NOMO-1 (cell line): ENCODE results near the gene UBL4B.
"Not testable (repeated sequence)": the region's sequence is repeated elsewhere in the genome, so short reads cannot be mapped to it uniquely, and the experiment has no call there.

ENCODE experiments used
- DNase-seq, 2 experiments: peaks; one replicate each; lab custom pipeline; 2025; ENCODE audit not compliant: unreplicated experiment in 2 of 2; lab: John Stamatoyannopoulos, UW

UBL4B gene

GRCh38 chr1:110112143-110112542, at the start of gene UBL4B:
Gene UBL4B, plus strand, starts transcription at chr1:110112443. Its CDS starts 92 bp downstream, at chr1:110112535.
- DNase-seq: no peak

- DNase-seq: no peak
Measured at GRCh38 chr1:110062612-110063011, 49.6 kb upstream of the UBL4B start.

DNA sequence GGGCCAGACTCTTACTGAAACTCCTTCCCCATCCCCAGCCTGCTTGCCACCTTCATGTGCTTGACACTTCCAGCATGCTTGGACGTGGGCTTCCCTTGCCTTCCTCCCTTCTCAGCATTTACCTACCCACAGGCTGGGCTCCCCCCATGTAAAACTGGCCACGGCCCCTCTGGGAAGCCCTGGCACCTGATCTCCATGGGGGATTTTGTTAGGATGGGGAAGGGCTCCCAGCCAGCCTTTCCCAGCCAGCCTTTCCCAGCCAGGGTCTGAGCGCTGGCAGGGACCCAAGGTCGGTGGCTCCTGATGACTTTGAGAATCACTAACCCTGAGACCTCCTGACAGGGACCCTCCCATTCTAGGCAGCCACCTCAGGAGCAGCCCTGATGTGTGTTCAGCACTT, 48.5 kb upstream of the UBL4B start:
- no peak for DNase-seq

DNA sequence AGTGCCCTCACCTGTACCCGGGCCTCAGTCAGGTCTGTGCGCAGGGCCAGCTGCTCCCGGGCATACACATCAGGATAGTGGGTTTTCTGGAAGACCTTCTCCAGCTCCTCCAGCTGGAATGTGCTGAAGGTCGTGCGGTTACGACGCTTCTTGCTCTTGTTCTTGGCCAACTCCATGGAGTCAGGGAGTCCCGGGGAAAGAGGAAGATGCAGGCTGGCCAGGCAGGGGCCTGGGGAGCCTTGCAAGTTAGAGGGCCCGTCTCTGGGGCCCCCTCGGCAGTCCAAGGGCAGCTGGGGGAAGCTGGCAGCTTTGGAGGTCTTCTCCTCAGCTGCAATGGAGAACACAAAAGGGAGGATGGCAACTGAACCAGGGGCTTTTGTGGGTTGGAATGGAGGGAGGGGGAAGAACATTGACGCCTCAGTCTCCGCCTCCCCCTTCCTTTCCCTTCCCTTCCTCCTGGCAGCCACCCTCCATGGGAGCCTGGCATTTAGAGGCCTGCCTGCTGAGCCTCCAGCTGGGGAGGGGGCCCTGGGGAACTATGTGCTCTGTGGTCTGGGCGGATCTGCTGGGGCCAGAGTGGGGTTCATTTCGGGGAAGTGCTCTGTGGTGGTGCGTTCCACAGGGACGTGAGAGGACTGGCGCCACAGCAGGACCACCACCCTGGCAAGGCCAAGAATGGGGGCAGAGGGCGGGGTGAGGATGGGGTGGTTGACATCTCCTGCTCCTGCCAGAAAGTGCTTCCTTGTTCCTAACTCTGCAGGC, 47.5 kb upstream of the UBL4B start:
- no peak for DNase-seq

GRCh38 chr1:110065841-110066240, 46.4 kb upstream of the UBL4B start:
- no peak for DNase-seq

DNA sequence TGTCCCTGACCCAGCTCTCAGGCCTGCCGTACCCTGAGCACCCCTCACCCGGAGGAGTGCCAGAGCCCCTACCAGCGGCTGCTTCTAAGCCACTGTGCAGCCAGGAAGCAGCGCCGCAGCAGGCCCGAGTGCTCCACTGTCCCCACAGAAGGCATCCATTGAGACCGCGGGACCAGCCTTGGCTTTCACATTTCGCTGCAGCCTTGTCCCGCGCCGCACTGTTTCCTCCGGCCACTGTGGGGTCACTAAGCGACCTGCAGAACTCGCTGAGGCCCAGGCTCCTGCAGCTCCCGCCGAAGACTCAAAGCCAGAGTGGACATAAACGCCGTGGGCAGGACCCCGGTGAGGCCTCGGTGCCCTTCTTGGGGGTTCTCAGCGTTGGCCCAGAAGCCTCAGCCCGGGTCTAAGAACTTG, 44.8 kb upstream of the UBL4B start:
- DNase-seq: no peak

DNA sequence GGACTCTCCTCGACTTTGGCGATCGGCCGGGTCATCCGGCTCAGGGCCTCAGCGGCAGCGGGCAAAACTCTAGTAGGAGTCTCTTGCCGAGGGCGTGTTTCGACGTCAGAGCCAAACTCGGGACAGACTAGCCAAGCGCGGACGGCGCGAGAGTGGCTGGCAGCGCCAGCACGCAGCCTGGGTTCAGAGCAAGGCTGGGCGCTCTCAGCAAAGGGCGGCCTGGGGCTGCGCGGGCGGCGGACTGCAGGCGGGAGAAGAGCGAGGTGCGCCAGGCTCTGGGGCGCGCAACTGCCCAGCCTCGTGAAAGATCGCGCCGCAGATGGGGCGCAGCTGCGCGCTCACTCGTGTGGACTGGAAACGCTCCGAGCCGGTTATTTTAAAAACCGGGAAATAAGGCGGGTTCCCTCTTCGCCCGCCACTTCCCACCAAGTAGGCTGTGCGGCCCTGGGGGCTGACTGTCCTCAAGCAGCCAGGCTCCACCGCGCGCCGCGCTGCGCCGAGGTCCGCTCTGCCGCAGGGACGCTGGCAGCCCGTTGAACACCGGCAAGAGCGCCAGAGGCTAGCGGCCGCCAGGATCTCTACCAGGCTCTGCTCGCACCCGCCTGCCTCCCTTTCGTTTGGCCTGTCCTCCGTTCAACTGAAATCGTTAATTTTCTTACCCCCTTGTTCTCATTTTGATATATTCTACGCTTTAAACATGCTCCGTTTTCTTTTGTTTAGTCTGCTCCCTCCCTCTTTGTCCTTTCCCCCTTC, 44.2 kb upstream of the UBL4B start:
- DNase-seq: no peak

DNA sequence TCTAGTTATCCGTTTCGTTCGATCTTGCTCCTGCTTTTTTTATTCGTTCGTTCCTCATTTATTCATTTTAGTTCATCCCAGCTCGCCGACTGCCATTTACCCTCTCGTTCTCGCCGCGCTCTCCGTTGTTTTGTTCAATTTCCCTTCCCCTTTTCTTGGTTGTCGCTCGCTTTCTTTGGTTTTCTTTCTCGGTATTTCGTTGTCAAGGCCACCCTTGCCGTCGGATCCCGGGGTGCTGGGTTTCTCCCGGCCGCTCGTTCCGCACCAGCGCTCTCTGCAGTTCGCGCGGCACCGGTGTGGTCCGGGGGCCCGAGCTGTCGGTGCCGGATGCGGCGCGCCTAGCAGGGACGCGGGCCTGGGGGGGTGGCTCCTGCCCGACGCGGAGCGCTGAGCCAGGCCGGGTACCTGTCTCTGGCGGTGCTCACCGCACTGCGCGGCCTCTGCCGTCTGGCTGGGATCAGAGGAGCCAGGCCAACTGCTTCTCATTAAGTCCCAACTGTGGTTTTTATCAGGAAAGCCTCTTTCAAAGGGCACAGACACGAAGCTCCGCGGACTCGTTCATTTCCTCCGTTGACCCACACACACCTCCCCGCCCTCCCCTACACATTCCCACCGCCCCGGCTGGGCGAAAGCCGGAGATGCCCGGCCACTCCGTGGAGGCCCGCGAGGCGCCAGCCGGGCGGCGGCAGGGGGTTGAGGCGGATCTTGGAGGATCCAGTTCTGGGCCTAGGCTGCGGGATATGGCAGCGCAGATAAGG, 43.4 kb upstream of the UBL4B start:
- peak; percentile 28 to 31 for DNase-seq

- DNase-seq: no peak
Measured at GRCh38 chr1:110069404-110070281, 42.6 kb upstream of the UBL4B start.

DNA sequence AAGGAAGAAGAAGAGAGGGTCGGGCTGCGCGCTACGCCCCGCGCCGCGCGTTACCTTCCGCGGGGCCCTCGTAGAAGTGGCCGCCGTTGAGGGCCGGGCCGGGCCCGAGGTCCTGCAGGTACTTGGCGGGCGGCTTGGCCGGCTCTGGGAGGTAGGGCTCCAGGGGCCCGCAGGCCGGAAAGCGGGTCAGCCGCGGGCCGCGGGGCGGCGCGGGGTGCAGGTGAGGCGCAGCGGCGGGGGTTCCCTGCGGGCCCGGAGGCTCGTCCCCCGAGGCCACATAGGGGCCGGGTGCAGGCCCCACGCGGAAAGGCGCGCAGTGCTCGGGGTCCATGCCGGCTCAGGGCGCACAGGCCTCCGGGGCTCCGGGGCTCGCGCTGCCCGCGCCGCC, 42.0 kb upstream of the UBL4B start:
- DNase-seq: no peak

GRCh38 chr1:110070671-110071242, 41.5 kb upstream of the UBL4B start, which contains the start of gene ALX3:
Gene ALX3, minus strand, starts transcription at chr1:110070672. Its CDS starts 60 bp downstream, at chr1:110070612.
- DNase-seq: no peak

DNA sequence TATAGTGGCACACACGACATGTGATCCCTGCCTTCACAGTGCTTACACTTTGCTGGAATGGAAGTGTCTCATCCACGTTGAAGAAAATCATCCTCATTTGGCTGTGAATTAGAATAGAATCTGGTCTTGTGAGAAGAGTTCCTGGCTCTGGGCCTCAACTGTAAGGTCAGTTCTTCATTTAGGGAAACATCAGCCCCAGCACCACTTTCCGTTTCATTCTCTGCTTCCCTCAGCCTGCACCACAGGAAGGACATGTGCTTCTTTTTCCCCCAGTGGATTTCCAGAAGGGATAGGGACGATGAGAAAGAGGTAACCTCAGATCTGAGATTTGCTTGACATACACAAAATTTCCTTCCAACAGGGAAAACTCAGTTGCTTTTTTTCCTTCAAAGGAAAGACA, 38.1 kb upstream of the UBL4B start:
- no peak for DNase-seq

- no peak for DNase-seq
Measured at GRCh38 chr1:110076789-110077500, 35.3 kb upstream of the UBL4B start.

DNA sequence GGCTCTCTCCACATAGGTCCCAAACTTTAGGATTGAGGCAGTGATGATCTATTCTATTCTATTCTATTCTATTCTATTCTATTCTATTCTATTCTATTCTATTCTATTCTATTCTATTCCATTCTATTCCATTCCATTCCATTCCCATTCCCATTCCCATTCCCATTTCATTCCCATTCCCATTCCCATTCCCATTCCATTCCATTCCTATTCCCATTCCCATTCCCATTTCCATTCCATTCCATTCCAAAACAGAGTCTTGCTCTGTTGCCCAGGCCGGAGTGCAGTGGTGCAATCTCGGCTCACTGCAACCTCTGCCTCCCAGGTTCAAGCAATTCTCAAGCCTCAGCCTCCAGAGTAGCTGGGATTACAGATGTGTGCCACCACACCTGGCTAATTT, 32.2 kb upstream of the UBL4B start:
- DNase-seq: not testable (repeated sequence)

DNA sequence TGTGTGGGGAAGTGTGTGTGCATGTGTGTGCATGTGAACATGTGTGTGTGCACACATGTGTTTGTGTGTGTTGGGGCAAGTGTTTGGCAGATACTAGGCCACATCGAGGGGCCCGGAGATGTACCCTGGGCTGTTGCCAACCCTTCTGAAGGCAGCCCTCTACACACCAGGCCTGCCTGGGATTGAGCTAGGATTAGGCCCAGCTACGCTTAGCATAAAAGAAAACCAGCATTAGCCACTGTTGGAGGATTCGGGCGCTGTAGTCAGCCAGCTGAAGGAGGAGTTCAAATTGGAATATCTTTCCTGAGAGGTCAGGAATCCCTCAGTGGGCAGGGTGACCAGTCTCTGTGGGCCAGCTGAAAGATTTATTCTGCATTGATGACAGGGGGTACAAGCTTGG, 31.2 kb upstream of the UBL4B start:
- no peak for DNase-seq

GRCh38 chr1:110082477-110082876, 29.8 kb upstream of the UBL4B start:
- DNase-seq: no peak

DNA sequence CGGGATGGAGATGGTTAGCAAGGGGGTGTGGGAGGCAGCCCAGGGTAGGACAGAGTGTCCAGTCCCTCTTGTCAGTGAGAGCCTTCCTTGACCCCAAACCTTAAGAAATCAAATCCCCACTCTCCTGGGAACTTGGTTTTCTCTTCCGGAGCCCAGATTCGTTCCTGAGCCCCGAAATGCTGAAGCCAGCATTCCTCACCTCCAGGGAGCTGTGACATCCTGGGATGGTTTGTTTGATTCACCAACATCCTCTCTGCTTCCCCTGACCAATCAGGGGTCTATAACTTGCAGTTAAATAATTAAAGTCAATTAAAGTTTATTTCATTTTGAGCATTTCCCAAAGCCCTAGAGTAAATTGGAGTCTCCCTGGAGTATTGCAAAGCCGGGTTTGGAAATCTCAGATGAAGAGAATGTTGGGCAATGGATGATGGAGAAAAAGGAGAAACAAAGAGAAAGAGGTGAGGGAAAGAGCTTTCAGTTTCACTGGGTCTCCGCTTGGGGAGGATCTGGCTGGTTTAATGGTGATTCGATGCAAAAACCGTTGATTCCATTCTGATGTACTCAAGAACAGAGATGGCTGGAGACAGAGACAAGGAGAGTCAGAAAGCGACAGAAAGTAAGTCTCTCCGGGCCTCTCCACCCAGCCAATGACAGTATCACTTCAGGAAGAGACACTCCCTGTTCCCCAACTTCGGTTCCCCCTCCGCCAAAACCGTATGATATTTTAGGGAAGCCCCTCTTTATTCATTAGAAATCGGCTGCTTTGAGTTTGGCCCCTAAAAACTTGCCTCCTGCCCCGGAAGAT, 29.0 kb upstream of the UBL4B start:
- DNase-seq: peak in 1 of 2 experiments; percentile 23

- DNase-seq: no peak
Measured at GRCh38 chr1:110083866-110084226, 28.4 kb upstream of the UBL4B start.
